ENCODE results near the gene ACO2. TPM values are rescaled to one million over a fixed set of nuclear protein-coding genes. Genes with fewer than 3 reads are reported as not detected.

The ACO2 gene
- total and polyA plus RNA-seq, 9 donors = 64.6 to 117 (median 105) TPM

DNA sequence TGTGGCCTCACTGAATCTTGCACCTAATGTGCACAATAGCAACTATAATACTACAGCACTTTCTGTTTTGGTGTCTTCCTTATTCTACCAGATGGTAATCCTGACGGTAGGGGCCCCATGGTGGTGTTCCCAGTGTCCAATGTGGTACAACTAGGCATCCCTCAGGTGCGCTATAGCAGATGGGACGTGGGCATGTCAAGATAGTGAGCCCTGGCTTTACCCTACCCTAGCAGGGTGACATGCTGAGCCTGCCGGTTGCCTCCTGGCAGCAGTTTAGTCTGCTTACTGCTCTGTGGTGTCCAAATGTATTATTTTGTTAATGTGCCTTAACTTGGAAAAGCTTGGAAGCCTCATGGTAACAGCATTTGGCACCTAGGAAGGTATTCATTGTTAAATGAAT, 19.2 kb downstream of the ACO2 start:
- H3K27me3 ChIP-seq (ENCODE audit: control insufficient read depth, insufficient read depth, low read length) = no peaks in the 10 kb centered on the region
- H3K9me3 ChIP-seq (replicated peaks; ENCODE audit: control insufficient read depth, low read depth, low read length) = no peaks in the 10 kb centered on the region
- 78% methylated on average over 4 of the region's 4 CpGs for WGBS (ENCODE audit: insufficient coverage)
- H3K27ac ChIP-seq (ENCODE audit: low read length) = no peak overlapping the region
- H3K36me3 ChIP-seq (ENCODE audit: control insufficient read depth, insufficient read depth, low read length) = no peaks in the 10 kb centered on the region
- DNase-seq = no peak
- H3K4me1 ChIP-seq (ENCODE audit: control insufficient read depth, insufficient read depth, low read length) = peaks cover 5% of the 10 kb centered on the region
- H3K4me3 ChIP-seq (ENCODE audit: low read length) = no peak overlapping the region

DNA sequence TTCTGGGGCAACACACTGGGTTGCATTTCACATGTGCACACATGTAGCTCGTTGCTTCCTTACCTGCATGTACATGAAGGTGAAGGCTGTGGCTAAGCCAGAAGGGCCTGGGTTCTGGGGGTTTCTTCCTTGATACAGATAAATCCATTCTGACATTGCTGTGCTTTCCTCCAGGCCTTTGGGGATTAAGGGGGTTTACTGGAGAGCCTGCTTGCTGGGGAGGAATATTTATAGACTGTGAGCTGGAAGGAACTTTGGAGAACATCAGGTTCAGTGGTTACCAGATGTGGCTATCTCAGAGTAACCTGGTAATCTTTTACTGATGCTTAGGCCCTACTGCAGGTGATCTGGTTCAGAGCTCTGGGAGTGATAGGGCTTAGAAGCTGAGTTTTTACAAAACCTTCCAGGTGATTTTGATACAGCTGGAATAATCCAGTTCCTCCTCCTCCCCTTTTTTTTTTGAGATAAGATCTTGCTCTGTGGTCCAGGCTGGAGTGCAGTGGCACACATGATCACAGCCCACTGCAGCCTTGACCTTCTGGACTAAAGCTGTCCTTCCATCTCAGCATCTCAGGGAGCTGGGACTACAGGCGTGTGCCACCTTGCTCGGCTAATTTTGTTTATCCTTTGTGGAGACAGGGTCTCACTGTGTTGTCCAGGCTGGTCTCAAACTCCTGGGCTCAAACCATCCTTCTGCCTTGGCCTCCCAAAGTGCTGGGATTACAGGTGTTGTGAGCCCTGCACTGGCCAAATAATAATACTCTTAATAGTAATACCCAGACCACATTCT, 19.9 kb downstream of the ACO2 start:
- H3K27ac ChIP-seq (ENCODE audit: low read length) = no peak overlapping the region
- H3K36me3 ChIP-seq (ENCODE audit: control insufficient read depth, insufficient read depth, low read length) = no peaks in the 10 kb centered on the region
- peaks cover 5% of the 10 kb centered on the region for H3K4me1 ChIP-seq (ENCODE audit: control insufficient read depth, insufficient read depth, low read length)
- no peak for DNase-seq
- 90% methylated on average over 2 of the region's 3 CpGs for WGBS (ENCODE audit: insufficient coverage)
- H3K4me3 ChIP-seq (ENCODE audit: low read length) = no peak overlapping the region
- H3K27me3 ChIP-seq (ENCODE audit: control insufficient read depth, insufficient read depth, low read length) = no peaks in the 10 kb centered on the region
- H3K9me3 ChIP-seq (replicated peaks; ENCODE audit: control insufficient read depth, low read depth, low read length) = no peaks in the 10 kb centered on the region

DNA sequence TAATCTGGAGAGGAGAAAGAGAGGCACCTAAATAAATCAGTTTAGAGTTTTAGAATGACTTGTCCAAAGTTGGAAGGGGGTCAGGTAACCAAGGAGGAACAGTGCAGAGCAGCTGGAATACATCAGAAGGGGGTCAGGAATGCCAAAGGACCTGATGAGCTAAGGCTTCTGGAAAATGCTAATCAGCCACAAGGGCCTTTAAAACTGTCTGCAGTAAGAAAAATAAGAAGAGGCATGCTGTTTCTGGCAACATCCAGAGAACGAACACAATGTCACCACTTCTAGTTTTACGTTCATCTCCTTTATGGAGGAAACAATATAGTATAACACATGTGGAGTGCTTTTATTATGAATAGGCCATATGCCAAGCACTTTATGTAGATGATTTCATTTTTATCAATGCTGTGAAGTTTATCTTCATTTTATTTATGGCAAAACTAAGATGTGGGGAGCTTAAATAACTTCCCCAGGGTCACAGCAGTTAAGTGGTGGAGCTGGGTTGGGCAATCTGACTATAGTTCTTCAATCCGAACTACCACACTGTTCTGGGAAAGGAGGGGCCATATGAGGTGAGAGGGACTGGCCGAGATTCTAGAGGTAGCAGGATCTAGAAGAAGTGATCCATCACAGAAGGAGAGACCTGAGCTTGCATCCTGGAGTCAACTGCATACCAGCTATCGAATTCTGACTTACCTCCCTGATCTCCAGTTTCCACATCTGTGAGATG, 22.6 kb downstream of the ACO2 start:
- DNase-seq = peak; percentile 79
- H3K4me1 ChIP-seq (ENCODE audit: control insufficient read depth, insufficient read depth, low read length) = peaks cover 5% of the 10 kb centered on the region
- H3K9me3 ChIP-seq (replicated peaks; ENCODE audit: control insufficient read depth, low read depth, low read length) = no peaks in the 10 kb centered on the region
- H3K27ac ChIP-seq (ENCODE audit: low read length) = no peak overlapping the region
- no peaks in the 10 kb centered on the region for H3K36me3 ChIP-seq (ENCODE audit: control insufficient read depth, insufficient read depth, low read length)
- no CpG with 5 or more reads among the region's 5 CpGs for WGBS (ENCODE audit: insufficient coverage)
- no peak overlapping the region for H3K4me3 ChIP-seq (ENCODE audit: low read length)
- no peaks in the 10 kb centered on the region for H3K27me3 ChIP-seq (ENCODE audit: control insufficient read depth, insufficient read depth, low read length)

DNA sequence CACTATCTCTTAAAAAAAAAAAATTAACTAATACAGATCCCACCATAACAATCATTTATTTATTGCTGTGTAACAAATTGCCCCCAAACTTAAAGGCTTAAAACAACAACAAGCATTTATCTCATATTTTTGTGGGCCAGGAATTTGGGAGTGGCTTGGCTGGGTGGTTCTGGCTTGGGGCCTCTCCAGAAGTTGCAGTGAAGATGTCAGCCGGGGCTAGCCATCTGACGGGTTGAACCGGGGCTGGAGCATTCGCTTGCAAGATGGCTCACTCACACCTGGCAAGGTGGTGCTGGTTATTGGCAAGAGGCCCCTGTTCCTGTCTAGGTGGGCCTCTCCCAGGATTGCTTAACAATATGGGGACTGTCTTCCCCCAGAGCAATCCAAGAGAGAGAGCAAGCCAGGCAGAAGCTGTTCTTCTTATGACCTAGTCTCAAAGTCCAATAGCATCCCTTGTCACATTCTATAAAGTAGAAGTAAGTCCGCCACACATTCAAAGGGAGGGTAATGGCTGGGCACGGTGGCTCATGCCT, 29.5 kb downstream of the ACO2 start:
- DNase-seq = no peak
- H3K4me1 ChIP-seq (ENCODE audit: control insufficient read depth, insufficient read depth, low read length) = no peaks in the 10 kb centered on the region
- H3K9me3 ChIP-seq (replicated peaks; ENCODE audit: control insufficient read depth, low read depth, low read length) = no peaks in the 10 kb centered on the region
- no peak overlapping the region for H3K27ac ChIP-seq (ENCODE audit: low read length)
- peaks cover 36% of the 10 kb centered on the region for H3K36me3 ChIP-seq (ENCODE audit: control insufficient read depth, insufficient read depth, low read length)
- 53% methylated on average over 4 of the region's 6 CpGs for WGBS (ENCODE audit: insufficient coverage)
- H3K4me3 ChIP-seq (ENCODE audit: low read length) = no peak overlapping the region
- no peaks in the 10 kb centered on the region for H3K27me3 ChIP-seq (ENCODE audit: control insufficient read depth, insufficient read depth, low read length)

DNA sequence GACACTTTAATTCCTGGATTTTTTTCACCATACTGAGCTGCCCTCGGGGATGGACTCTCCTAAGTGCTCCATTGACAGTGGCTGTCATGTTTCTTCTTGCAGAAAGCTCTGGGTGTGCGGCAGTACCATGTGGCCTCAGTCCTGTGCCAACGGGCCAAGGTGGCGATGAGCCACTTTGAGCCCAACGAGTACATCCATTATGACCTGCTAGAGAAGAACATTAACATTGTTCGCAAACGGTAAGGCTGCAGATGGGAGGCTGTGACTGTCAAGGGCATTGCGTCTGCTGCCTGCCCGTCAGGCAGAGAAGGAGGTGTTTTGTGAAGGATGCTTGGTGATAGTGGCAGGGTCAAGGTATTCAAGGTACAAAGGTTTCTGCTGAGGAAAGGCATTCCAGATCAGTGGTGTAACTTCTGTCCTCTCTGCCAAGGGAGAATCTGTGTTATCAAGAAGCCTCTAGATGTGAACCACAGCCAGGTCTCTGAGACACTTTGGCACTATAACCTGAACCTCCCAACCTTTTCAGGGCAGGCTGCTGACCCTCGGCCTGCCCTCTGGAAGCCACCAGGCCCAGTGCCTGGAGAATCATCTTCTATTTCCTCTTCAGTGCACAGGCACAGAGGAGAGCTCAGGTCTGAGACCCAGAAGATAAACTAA, 30.8 kb downstream of the ACO2 start:
- DNase-seq = no peak
- H3K4me3 ChIP-seq (ENCODE audit: low read length) = no peak overlapping the region
- no peak overlapping the region for H3K27ac ChIP-seq (ENCODE audit: low read length)
- H3K36me3 ChIP-seq (ENCODE audit: control insufficient read depth, insufficient read depth, low read length) = peaks cover 47% of the 10 kb centered on the region
- no peaks in the 10 kb centered on the region for H3K4me1 ChIP-seq (ENCODE audit: control insufficient read depth, insufficient read depth, low read length)
- no peaks in the 10 kb centered on the region for H3K27me3 ChIP-seq (ENCODE audit: control insufficient read depth, insufficient read depth, low read length)
- 90% methylated on average over 8 of the region's 10 CpGs for WGBS (ENCODE audit: insufficient coverage)
- no peaks in the 10 kb centered on the region for H3K9me3 ChIP-seq (replicated peaks; ENCODE audit: control insufficient read depth, low read depth, low read length)

DNA sequence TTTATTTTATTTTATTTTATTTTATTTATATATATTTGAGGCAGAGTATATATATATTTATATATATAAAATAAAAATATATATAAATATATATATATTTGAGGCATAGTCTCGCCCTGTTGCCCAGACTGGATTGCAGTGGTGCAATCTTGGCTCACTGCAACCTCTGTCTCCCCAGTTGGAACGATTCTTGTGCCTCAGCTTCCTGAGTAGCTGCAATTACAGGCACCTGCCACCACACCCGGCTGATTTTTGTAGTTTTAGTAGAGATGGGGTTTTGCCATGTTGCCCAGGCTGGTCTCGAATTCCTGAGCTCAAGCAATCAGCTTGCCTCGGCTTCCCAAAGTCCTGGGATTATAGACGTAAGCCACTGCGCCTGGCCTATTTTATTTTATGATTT, 31.4 kb downstream of the ACO2 start:
- H3K27ac ChIP-seq (ENCODE audit: low read length) = no peak overlapping the region
- no peaks in the 10 kb centered on the region for H3K4me1 ChIP-seq (ENCODE audit: control insufficient read depth, insufficient read depth, low read length)
- H3K4me3 ChIP-seq (ENCODE audit: low read length) = no peak overlapping the region
- H3K9me3 ChIP-seq (replicated peaks; ENCODE audit: control insufficient read depth, low read depth, low read length) = no peaks in the 10 kb centered on the region
- H3K36me3 ChIP-seq (ENCODE audit: control insufficient read depth, insufficient read depth, low read length) = peaks cover 51% of the 10 kb centered on the region
- DNase-seq = no peak
- 100% methylated on average over 1 of the region's 7 CpGs for WGBS (ENCODE audit: insufficient coverage)
- no peaks in the 10 kb centered on the region for H3K27me3 ChIP-seq (ENCODE audit: control insufficient read depth, insufficient read depth, low read length)

DNA sequence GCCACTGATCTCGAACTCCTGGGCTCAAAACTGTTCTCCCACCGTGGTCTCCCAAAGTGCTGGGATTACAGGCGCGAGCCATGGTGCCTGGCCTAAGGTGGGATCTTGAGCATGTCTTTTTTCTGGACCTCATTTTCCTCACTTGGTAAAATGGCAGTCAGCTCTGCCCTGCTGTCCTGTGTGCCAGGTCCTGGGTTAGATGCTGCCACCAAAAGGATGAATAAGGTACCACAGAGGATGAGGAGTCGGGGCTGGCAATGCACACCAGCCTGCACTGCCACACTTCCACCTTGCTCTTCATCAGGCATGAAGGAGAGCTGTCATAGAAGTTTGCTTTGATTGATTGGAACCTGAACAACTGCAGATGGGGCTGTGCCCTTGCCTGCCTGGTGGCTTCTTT, 32.3 kb downstream of the ACO2 start:
- WGBS (ENCODE audit: insufficient coverage) = 85% methylated on average over 5 of the region's 5 CpGs
- no peaks in the 10 kb centered on the region for H3K4me1 ChIP-seq (ENCODE audit: control insufficient read depth, insufficient read depth, low read length)
- no peak overlapping the region for H3K27ac ChIP-seq (ENCODE audit: low read length)
- DNase-seq = no peak
- H3K4me3 ChIP-seq (ENCODE audit: low read length) = no peak overlapping the region
- H3K36me3 ChIP-seq (ENCODE audit: control insufficient read depth, insufficient read depth, low read length) = peaks cover 51% of the 10 kb centered on the region
- H3K9me3 ChIP-seq (replicated peaks; ENCODE audit: control insufficient read depth, low read depth, low read length) = no peaks in the 10 kb centered on the region
- no peaks in the 10 kb centered on the region for H3K27me3 ChIP-seq (ENCODE audit: control insufficient read depth, insufficient read depth, low read length)

DNA sequence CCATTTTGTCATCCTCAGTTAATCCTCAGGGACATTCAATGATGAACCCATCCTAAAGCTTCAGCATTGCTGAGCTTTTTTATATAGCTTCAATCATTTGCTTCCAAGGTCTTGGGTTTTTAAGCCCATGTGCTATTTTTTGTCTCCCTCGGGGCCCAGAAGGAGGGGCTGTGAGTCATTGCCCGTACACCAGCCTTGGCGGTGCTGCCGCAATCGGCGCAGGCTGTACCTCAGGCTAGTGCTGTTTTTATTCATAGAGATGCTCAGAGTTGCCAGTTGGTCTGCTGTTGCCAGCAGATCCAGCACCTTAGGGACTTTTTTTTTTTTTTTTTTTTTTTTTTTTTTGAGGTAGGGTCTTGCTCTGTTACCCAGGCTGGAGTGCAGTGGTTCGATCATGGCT, 35.5 kb downstream of the ACO2 start:
- no peak overlapping the region for H3K27ac ChIP-seq (ENCODE audit: low read length)

DNA sequence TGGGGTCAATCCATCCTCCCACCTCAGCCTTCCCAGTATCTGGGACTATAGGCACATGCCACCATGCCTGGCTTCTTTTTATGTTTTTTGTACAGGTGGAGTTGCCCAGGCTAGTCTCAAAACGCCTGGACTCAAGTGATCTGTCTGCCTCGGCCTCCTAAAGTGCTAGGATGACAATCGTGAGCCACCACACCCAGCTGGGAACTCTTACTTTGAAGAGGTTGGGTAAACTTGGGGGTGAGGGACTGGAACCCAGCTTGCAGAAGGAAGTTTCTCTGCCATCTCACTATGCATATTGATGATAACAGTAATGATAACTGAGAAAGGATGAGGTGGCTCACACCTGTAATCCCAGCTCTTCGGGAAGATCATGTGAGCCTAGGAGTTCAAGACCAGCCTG, 35.9 kb downstream of the ACO2 start:
- Histone ChIP-seq H3K27me3 (ENCODE audit: control insufficient read depth, insufficient read depth, low read length) (no peaks in the 10 kb centered on the region), H3K4me3 (ENCODE audit: low read length) (no peak overlapping the region), H3K9me3 (replicated peaks; ENCODE audit: control insufficient read depth, low read depth, low read length) (no peaks in the 10 kb centered on the region), H3K4me1 (ENCODE audit: control insufficient read depth, insufficient read depth, low read length) (no peaks in the 10 kb centered on the region), H3K36me3 (ENCODE audit: control insufficient read depth, insufficient read depth, low read length) (peaks cover 64% of the 10 kb centered on the region), H3K27ac (ENCODE audit: low read length) (no peak overlapping the region)
- no peak for DNase-seq
- WGBS (ENCODE audit: insufficient coverage) = 92% methylated on average over 2 of the region's 4 CpGs

More for the DNA sequence above, 35.5 kb downstream of the ACO2 start:
- whole genome bisulfite sequencing (ENCODE audit: insufficient coverage) = 62% methylated on average over 2 of the region's 7 CpGs
- H3K27me3 ChIP-seq (ENCODE audit: control insufficient read depth, insufficient read depth, low read length) = no peaks in the 10 kb centered on the region
- H3K4me3 ChIP-seq (ENCODE audit: low read length) = no peak overlapping the region
- no peak for DNase-seq
- H3K9me3 ChIP-seq (replicated peaks; ENCODE audit: control insufficient read depth, low read depth, low read length) = no peaks in the 10 kb centered on the region
- H3K4me1 ChIP-seq (ENCODE audit: control insufficient read depth, insufficient read depth, low read length) = no peaks in the 10 kb centered on the region
- peaks cover 66% of the 10 kb centered on the region for H3K36me3 ChIP-seq (ENCODE audit: control insufficient read depth, insufficient read depth, low read length)
